Small intestine (tissue), 7 donors: ENCODE measurements around the gene IFT20. TPM values are rescaled to one million over a fixed set of nuclear protein-coding genes. Genes with fewer than 3 reads are reported as not detected.

Source experiments
- DNase-seq, 2 donors: peaks; one replicate each; pipeline versions ENCODE4 v3.0.0 to v3.0.0-alpha.2; 2013
- FAIRE-seq: peaks from 2 replicates; lab custom pipeline; 2012; peaks lifted over from hg19 to GRCh38; lab: Jason Lieb, UNC
- H3K27ac ChIP-seq, 3 donors: one replicate each; pipeline ENCODE4 v1.5.1; 2013; ENCODE audit warnings: low read length in 2 of 3, mild to moderate bottlenecking in 2 of 3, control low read depth in 1 of 3, inconsistent platforms in 1 of 3, low read depth in 1 of 3, moderate library complexity in 1 of 3
- H3K27me3 ChIP-seq, 3 donors: one replicate each; pipeline ENCODE4 v1.6.1; 2013; ENCODE audit warnings: low read length in 3 of 3, inconsistent platforms in 1 of 3; ENCODE audit not compliant: control insufficient read depth in 3 of 3, insufficient read depth in 3 of 3
- H3K36me3 ChIP-seq, 3 donors: one replicate each; pipeline ENCODE4 v1.6.1; 2013; ENCODE audit warnings: low read length in 3 of 3, inconsistent platforms in 1 of 3, low read depth in 1 of 3, mild to moderate bottlenecking in 1 of 3, moderate library complexity in 1 of 3; ENCODE audit not compliant: control insufficient read depth in 3 of 3, insufficient read depth in 2 of 3
- H3K4me1 ChIP-seq, 3 donors: one replicate each; pipeline ENCODE4 v1.6.1; 2013; ENCODE audit warnings: low read length in 2 of 3, inconsistent platforms in 1 of 3, low read depth in 1 of 3, mild to moderate bottlenecking in 1 of 3, moderate library complexity in 1 of 3; ENCODE audit not compliant: control insufficient read depth in 3 of 3, insufficient read depth in 2 of 3
- H3K4me3 ChIP-seq, 3 donors: one replicate each; pipeline ENCODE4 v1.5.1; 2013; ENCODE audit warnings: low read length in 3 of 3, control low read depth in 1 of 3, inconsistent platforms in 1 of 3, low read depth in 1 of 3, mild to moderate bottlenecking in 1 of 3, moderate library complexity in 1 of 3
- H3K9me3 ChIP-seq, 2 donors: one replicate each; pipeline ENCODE4 v1.6.1; 2013; ENCODE audit warnings: low read depth in 1 of 2, low read length in 1 of 2; ENCODE audit not compliant: control insufficient read depth in 2 of 2, insufficient read depth in 1 of 2
- WGBS, 3 donors: extraction: QIAGEN DNeasy Blood & Tissue Kit; methylation state at CpG; one replicate each; pipeline ENCODE4 v1.1.7; 2013; 5-methylcytosine and 5-hydroxymethylcytosine counted together
- polyA plus RNA-seq, 4 donors: library from polyadenylated mRNA; stranded (reverse) in 3 of 4; unstranded in 1 of 4; fragments of 200-250 nt in 3 of 4; fragments of 120-200 nt in 1 of 4; gene quantifications; one replicate each; pipeline versions ENCODE4 v1.2.1 to v1.2.3, GENCODE V29; 2013
- donor health status: healthy with polysubstance abuse.
- donor health status: control.
- donor health status: control.
- donor health status: Bipolar disorder and iron deficiency.
- donor health status: healthy.

The IFT20 gene
- polyA plus RNA-seq, 4 donors = 39.3 to 135 (median 78.6) TPM

DNA sequence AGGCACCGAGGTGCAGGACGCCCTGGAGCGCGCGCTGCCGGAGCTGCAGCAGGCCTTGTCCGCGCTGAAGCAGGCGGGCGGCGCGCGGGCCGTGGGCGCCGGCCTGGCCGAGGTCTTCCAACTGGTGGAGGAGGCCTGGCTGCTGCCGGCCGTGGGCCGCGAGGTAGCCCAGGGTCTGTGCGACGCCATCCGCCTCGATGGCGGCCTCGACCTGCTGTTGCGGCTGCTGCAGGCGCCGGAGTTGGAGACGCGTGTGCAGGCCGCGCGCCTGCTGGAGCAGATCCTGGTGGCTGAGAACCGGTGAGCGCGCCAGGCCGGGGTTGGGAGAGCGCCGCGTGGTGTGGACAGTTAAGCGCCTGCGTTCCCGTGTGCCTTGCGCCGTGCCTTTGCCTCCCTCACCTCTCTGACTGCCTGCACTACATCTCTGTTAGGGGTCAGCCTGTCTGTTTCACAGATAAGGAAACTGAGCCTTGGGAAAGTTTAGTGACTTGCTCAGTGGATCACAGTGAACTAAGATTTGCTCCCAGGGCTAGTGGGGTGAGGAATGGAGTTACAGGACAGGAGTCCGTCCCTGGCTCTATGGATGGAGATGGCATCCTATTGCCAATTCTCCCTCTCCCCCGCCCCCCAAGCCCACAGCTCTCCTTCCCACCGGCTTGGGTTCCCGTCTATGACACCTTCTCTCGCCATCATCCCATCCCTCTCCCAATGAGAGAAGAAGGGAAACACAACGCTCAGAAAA lies 37.1 kb upstream of the IFT20 start:
- Histone ChIP-seq H3K9me3 (no peaks in the 10 kb centered on the region), H3K27me3 (peaks cover 0 to 5% (median 0%) of the 10 kb centered on the region in 3 donors), H3K4me1 (peaks cover 0 to 48% (median 9%) of the 10 kb centered on the region in 3 donors), H3K36me3 (peaks cover 0 to 9% (median 0%) of the 10 kb centered on the region in 3 donors), H3K27ac (peak overlapping the region in 1 of 3 donors; percentile 63), H3K4me3 (peak overlapping the region; percentile 32 to 51 (median 33))
- FAIRE-seq (no peak), DNase-seq (no peak)
- WGBS, 3 donors = 9 to 15% (median 15%) methylated on average over 39 to 53 of the region's 53 CpGs

DNA sequence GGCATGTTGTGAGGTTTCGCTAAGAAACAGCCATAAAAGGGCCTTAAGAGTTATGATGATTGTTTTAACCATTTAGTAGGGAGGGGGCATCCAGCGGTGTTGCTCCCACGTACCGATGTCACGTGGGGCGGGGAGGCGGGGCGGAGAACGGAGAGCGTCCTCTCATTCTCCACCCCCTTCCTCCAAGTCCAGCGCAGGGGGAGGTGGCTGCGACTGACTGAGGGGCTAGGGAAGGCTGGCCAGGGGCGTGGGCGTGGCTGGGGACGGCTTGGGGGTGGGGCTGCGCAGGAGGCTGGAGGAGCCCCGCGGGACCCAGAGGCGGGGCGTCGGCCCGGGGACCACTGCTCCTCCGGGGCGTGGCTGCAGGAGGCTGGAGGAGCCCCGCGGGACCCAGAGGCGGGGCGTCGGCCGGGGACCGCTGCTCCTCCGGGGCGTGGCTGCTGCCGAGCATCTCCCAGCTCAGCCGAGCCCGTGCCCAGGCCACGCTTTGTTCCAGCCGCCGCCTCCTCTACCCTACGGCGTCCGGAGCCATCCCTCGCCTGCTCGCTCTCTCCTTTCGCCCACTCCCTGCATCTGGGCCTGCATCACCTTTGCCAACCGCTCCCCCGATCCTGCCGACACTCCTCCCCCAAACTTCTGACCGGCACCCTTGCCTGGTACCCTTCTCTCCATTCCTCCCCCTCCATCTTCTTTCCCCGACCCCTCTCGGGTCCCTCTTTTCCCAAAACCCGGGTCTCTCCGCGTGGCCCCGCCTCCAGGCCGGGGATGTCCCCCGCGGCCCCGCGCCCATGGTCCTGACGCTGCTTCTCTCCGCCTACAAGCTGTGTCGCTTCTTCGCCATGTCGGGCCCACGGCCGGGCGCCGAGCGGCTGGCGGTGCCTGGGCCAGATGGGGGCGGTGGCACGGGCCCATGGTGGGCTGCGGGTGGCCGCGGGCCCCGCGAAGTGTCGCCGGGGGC lies 36.3 kb upstream of the IFT20 start, which contains the start of gene SARM1:
Gene SARM1 (plus strand): TSS at position 450 of the 958 bp plus-strand sequence. CDS start 339 bp downstream, at position 789.
- Histone ChIP-seq H3K27me3 (peaks cover 0 to 5% (median 0%) of the 10 kb centered on the region in 3 donors), H3K4me3 (peak within 1 kb of the TSS; percentile 33 to 51 (median 39)), H3K27ac (peak within 1 kb of the TSS in 2 of 3 donors; percentile 50 to 63), H3K4me1 (peaks cover 0 to 48% (median 9%) of the 10 kb centered on the region in 3 donors), H3K36me3 (peaks cover 0 to 9% (median 0%) of the 10 kb centered on the region in 3 donors), H3K9me3 (no peaks in the 10 kb centered on the region)
- FAIRE-seq = no peak
- WGBS, 3 donors = 0 to 2% (median 1%) methylated on average over 49 to 80 of the region's 80 CpGs
- DNase-seq = peak; percentile 38 to 82

DNA sequence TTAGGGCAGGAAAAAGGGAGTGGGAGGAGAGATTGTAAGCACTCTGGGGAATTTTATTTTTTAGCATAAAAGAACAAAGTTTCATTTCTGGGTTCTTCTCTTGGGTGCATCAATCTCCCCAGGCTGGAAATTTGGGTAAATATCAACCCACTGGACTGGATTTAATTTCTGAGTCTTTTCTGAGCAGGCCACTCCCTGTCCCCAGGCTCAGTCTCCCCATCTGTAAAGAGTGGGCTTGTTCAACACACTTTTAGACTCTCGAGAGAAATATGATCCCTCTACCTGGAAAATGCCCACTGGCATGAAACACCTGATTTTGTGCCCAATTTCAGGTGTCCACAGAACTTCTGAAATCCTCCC lies 35.5 kb upstream of the IFT20 start:
- no peak for FAIRE-seq
- Histone ChIP-seq H3K27me3 (peaks cover 0 to 5% (median 0%) of the 10 kb centered on the region in 3 donors), H3K4me3 (no peak overlapping the region), H3K4me1 (peaks cover 0 to 48% (median 9%) of the 10 kb centered on the region in 3 donors), H3K36me3 (peaks cover 0 to 9% (median 0%) of the 10 kb centered on the region in 3 donors), H3K9me3 (no peaks in the 10 kb centered on the region), H3K27ac (peak overlapping the region in 2 of 3 donors; percentile 47 to 60)
- 34 to 60% (median 58%) methylated on average over 1 of the region's 1 CpG for WGBS, 3 donors
- no peak for DNase-seq

DNA sequence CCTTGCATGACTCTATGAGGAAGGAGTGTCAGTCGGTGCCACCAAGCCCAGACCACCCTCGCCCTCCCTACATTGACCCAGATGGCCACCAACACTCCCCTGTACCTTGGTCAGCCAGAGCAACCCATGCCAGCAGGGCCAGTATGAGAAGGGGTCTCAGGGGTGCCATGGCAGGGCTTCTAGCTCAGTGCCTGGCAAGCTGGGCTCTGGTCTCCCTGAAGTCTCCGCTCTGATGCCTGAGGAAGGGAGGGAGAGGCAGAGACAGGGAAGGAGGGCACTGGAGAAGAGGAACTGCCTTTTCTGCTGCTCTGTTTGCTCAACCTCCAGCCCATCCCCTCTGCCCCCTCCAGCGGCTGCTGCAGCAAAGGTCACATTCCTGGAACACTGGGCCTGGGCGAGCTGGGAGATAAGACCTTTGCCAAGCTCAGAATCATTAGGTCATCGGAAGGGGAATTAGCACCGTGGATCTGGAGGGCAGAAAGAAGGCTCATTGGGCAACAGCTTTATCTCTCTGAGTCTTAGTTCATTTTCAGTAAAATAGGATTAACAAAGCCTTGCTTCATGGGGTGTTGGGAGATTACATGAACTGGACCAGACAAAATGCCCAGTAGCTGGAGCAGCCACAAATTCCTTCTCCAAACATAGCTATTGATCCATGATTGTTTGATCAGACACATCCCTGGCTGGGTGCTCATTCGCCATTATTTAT lies 34.9 kb upstream of the IFT20 start, which contains the start of gene VTN:
Gene VTN (minus strand): TSS at position 273 of the 709 bp plus-strand sequence. CDS start 104 bp downstream, at position 169.
- Histone ChIP-seq H3K9me3 (no peaks in the 10 kb centered on the region), H3K4me3 (peak within 1 kb of the TSS in 1 of 3 donors; percentile 6), H3K4me1 (peaks cover 0 to 48% (median 9%) of the 10 kb centered on the region in 3 donors), H3K27me3 (peaks cover 0 to 5% (median 0%) of the 10 kb centered on the region in 3 donors), H3K36me3 (peaks cover 0 to 14% (median 0%) of the 10 kb centered on the region in 3 donors), H3K27ac (peak within 1 kb of the TSS in 2 of 3 donors; percentile 50 to 60)
- 13 to 29% (median 28%) methylated on average over 8 of the region's 8 CpGs for WGBS, 3 donors
- FAIRE-seq (no peak), DNase-seq (peak; percentile 65 to 82)

DNA sequence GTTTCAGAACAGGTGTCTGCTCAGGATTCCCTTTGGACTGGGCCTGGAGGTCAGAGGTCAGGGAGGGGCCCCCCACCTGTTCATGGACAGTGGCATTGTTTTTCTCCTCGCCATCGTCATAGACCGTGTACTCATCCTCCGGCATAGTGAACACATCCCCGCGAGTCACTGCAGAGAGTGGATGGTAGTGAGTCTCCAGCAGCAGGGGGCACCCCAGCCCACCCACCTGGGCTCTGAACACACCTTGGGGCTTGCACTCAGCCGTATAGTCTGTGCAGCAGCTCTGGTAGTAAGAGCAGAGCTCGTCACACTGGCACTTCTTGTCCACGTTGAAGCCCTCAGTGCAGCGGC lies 34.4 kb upstream of the IFT20 start:
- Histone ChIP-seq H3K36me3 (peaks cover 0 to 18% (median 0%) of the 10 kb centered on the region in 3 donors), H3K27ac (peak overlapping the region in 1 of 3 donors; percentile 50), H3K4me1 (peaks cover 0 to 48% (median 9%) of the 10 kb centered on the region in 3 donors), H3K9me3 (no peaks in the 10 kb centered on the region), H3K4me3 (no peak overlapping the region), H3K27me3 (peaks cover 0 to 5% (median 0%) of the 10 kb centered on the region in 3 donors)
- 42 to 68% (median 63%) methylated on average over 10 of the region's 10 CpGs for WGBS, 3 donors
- DNase-seq (no peak), FAIRE-seq (no peak)

DNA sequence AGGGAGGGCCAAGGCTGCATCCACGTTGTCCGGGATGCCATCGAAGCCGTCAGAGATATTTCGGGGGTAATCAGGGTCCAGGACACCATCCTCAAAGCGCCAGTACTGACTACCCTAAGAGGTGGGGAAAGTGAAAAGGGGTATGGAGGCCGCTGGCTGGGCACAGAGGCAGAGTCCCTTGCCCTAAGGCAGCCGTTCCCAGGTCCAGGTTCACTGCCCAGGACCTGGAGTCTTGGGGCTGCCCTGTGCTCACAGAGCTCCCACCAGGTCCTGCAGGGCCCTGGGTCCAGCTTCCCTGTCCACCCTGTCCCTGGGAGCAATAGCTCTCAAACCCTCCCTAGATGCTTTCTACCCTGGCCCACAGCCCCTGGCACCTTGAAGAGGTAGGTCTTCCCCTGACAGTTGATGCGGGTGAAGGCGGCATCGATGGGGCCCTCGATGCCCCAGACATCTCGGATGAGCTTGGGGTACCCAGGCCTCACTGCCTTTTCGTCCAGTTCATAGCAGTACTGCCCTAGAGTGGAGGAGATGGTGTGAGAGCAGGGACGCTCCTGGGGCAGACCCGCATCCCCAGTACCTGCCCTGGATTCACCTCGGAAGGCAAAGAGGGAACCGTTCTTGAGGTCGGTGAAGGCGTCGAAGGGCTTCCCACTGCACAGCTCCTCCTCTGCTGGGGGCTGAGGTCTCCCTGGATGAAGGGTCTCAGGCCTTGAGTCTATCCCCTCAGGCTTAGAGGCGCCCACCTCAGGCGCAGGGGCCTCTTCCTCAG lies 33.8 kb upstream of the IFT20 start:
- 88 to 94% (median 93%) methylated on average over 23 of the region's 23 CpGs for WGBS, 3 donors
- peaks cover 0 to 5% (median 0%) of the 10 kb centered on the region in 3 donors for H3K27me3 ChIP-seq
- no peak for FAIRE-seq
- peaks cover 0 to 48% (median 9%) of the 10 kb centered on the region in 3 donors for H3K4me1 ChIP-seq
- DNase-seq = no peak
- H3K9me3 ChIP-seq = no peaks in the 10 kb centered on the region
- H3K36me3 ChIP-seq = peaks cover 0 to 24% (median 4%) of the 10 kb centered on the region in 3 donors
- no peak overlapping the region for H3K27ac ChIP-seq
- H3K4me3 ChIP-seq = no peak overlapping the region

DNA sequence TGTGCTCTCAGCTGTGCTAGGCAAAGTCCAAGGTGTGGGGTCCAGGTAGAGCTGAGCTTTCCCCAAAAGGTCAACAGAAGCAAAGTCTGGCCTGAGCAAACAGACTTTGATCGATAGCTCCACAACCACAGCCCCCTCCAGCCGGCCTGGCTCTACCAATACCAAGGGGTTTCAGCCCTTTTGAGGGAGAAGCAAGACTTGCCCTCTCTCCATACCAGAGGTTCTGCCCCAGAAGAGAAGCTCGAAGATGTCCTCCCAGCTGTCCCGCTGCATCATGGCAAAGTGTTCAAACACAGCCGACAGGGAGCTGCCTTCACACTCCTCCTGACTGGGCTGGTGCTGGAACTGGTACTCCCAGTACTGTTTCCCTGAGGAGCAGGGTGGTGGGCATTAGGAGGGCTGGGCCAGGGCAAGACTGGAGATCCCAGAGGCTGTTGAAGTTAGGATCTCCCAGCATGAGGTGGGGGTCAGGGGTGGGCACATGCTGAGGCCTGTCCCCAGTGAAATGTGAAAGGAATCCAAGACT lies 33.1 kb upstream of the IFT20 start:
- H3K4me1 ChIP-seq = peaks cover 0 to 48% (median 9%) of the 10 kb centered on the region in 3 donors
- H3K4me3 ChIP-seq = no peak overlapping the region
- H3K27me3 ChIP-seq = peaks cover 0 to 5% (median 0%) of the 10 kb centered on the region in 3 donors
- peak; percentile 20 to 48 for DNase-seq
- no peak overlapping the region for H3K27ac ChIP-seq
- H3K36me3 ChIP-seq = peaks cover 0 to 31% (median 4%) of the 10 kb centered on the region in 3 donors
- WGBS, 3 donors = 42 to 68% (median 55%) methylated on average over 5 of the region's 5 CpGs
- no peaks in the 10 kb centered on the region for H3K9me3 ChIP-seq
- no peak for FAIRE-seq
